H1 (cell line): ENCODE measurements around the gene UGT1A6. TPM values are rescaled to one million over a fixed set of nuclear protein-coding genes. Genes with fewer than 3 reads are reported as not detected.
A peak's percentile ranks its signal among the peaks of the same experiment; 100 is the strongest.

Source experiments
- ATF2 ChIP-seq: IDR thresholded peaks from 2 replicates; pipeline ENCODE4 v1.6.1; 2012; ENCODE audit warnings: low read length, inconsistent platforms
- CBX8 ChIP-seq: fragments of 300-800, 300-1000 bp; sonication (generic); IDR thresholded peaks from 2 replicates; pipeline ENCODE4 v1.7.1; 2016; ENCODE audit warnings: low read depth, low read length, borderline replicate concordance
- CREB1 ChIP-seq: IDR thresholded peaks from 2 replicates; pipeline ENCODE4 v1.6.1; 2012; ENCODE audit warnings: inconsistent platforms
- EZH2 ChIP-seq: fragments of 200-600 bp; sonication (generic); IDR thresholded peaks from 2 replicates; pipeline ENCODE4 v1.7.1; 2012; ENCODE audit warnings: low read depth, mild to moderate bottlenecking, moderate library complexity, low read length, inconsistent platforms; ENCODE audit not compliant: severe bottlenecking
- RAD21 ChIP-seq, 2 experiments: IDR thresholded peaks in 1 of 2; conservative IDR thresholded peaks in 1 of 2; 2 replicates each; pipeline ENCODE4 v1.6.1; 2011; ENCODE audit warnings: low read depth in 2 of 2, low read length in 2 of 2, improper control_type of control experiment in 1 of 2, inconsistent platforms in 1 of 2, mild to moderate bottlenecking in 1 of 2, moderate library complexity in 1 of 2
- TEAD4 ChIP-seq: IDR thresholded peaks from 2 replicates; pipeline ENCODE4 v1.6.1; 2012; ENCODE audit warnings: low read depth, low read length, inconsistent platforms, mixed read lengths
- polyA plus RNA-seq, 7 experiments: library from polyadenylated mRNA; depleted of rRNA in 3 of 7; stranded (reverse) in 5 of 7; unstranded in 2 of 7; fragments of >200 nt in 5 of 7; fragments of 200-250 nt in 2 of 7; gene quantifications; 1 replicate in 5 of 7; 2 replicates in 1 of 7; 4 replicates in 1 of 7; pipeline versions ENCODE4 v1.2.1 to v1.2.3, GENCODE V29; 2011 to 2013; ENCODE audit warnings: missing spikeins in 2 of 7, mixed read lengths in 2 of 7
- total RNA-seq: library from RNA; stranded (reverse); fragmentation: NEBNext Ultra II Directional; extraction: Animal tissue kit (Norgen Biotek cat#: 25700); gene quantifications from 2 replicates; pipeline ENCODE4 v1.2.1, GENCODE V29; 2021

The UGT1A6 gene
- total and polyA plus RNA-seq, 2 of the 8 experiments (the other 6 are each of a cell fraction or from before 2014, with no cell fraction given): not detected

GRCh38 chr2:233711312-233712008 lies 18.8 kb downstream of the UGT1A6 start (continued):
- peak; percentile 12; the same call in 1 of the 2 replicates for TF ChIP-seq TEAD4
- TF ChIP-seq ATF2: no peak
- TF ChIP-seq CBX8: no peak
- no peak for TF ChIP-seq EZH2
- peak; percentile 85 to 87 for TF ChIP-seq RAD21 (IDR thresholded peaks at IDR 0.05 in 1 of 2, conservative IDR thresholded peaks at IDR 0.05 in 1 of 2; ENCODE audit: low read depth in 2 of 2, low read length in 2 of 2)
- peak; percentile 13; the same call in 1 of the 2 replicates for TF ChIP-seq CREB1
- TF ChIP-seq, all 59 proteins: peak for 5
